GM06990 (cell line): ENCODE data around the gene CCR9.

Experiments
- DNase-seq: peaks from one replicate; pipeline ENCODE4 v3.0.0-alpha.2; 2011; ENCODE audit not compliant: insufficient read length; ENCODE audit errors: extremely low read depth
- H3K27me3 ChIP-seq: replicated peaks from 2 replicates; pipeline ENCODE4 v1.6.0; 2011; ENCODE audit warnings: low read length; ENCODE audit not compliant: control insufficient read depth, insufficient read depth
- H3K36me3 ChIP-seq: 2 replicates; pipeline ENCODE4 v1.5.1; 2011; ENCODE audit warnings: low read length; ENCODE audit not compliant: control insufficient read depth, insufficient read depth
- H3K4me3 ChIP-seq: replicated peaks from 2 replicates; pipeline ENCODE4 v1.5.1; 2011; ENCODE audit warnings: low read depth, mild to moderate bottlenecking, control low read depth, low read length
- CTCF ChIP-seq: IDR thresholded peaks from 2 replicates; pipeline ENCODE4 v1.5.1; 2011; ENCODE audit warnings: low read length, control low read depth, mild to moderate bottlenecking, inconsistent platforms; ENCODE audit not compliant: insufficient read depth, poor library complexity, severe bottlenecking

The CCR9 gene

GRCh38 chr3:45950686-45951600, 64.6 kb downstream of the CCR9 start:
- Histone ChIP-seq H3K4me3 (no peak overlapping the region), H3K36me3 (peaks cover 29% of the 10 kb centered on the region), H3K27me3 (no peaks in the 10 kb centered on the region)
- DNase-seq = no peak
- no peak for TF ChIP-seq CTCF

- peaks cover 25% of the 10 kb centered on the region for H3K36me3 ChIP-seq
These were observed 65.6 kb downstream of the CCR9 start for GRCh38 chr3:45951946-45952345.

GRCh38 chr3:45952456-45952855, 66.1 kb downstream of the CCR9 start:
- DNase-seq = no peak
- Histone ChIP-seq H3K27me3 (no peaks in the 10 kb centered on the region), H3K4me3 (no peak overlapping the region), H3K36me3 (peaks cover 22% of the 10 kb centered on the region)
- TF ChIP-seq CTCF = no peak

More at GRCh38 chr3:45951946-45952345, 65.6 kb downstream of the CCR9 start:
- H3K27me3 ChIP-seq = no peaks in the 10 kb centered on the region
- no peak for DNase-seq
- no peak overlapping the region for H3K4me3 ChIP-seq
- no peak for TF ChIP-seq CTCF
